ENCODE results near the gene AP1B1.
A peak's percentile ranks its signal among the peaks of the same experiment; 100 is the strongest.
"Not testable (repeated sequence)": the region's sequence is repeated elsewhere in the genome, so short reads cannot be mapped to it uniquely, and the experiment has no call there.

The AP1B1 gene

GRCh38 chr22:29387921-29388758 is at the start of gene AP1B1:
AP1B1 (minus strand) TSS chr22:29388570; CDS start chr22:29367243, 21,327 bp downstream.
- peak; percentile 91 for DNase-seq

- no peak for DNase-seq
Observed at GRCh38 chr22:29435236-29436136, 47.1 kb upstream of the AP1B1 start.

- no peak for DNase-seq
Observed at GRCh38 chr22:29434288-29434687, 45.9 kb upstream of the AP1B1 start.

- no peak for DNase-seq
Observed at GRCh38 chr22:29433856-29434255, 45.5 kb upstream of the AP1B1 start.

- no peak for DNase-seq
Observed at GRCh38 chr22:29431986-29432385, 43.6 kb upstream of the AP1B1 start.

- no peak for DNase-seq
Observed at GRCh38 chr22:29427176-29427760, 38.9 kb upstream of the AP1B1 start.

- DNase-seq = no peak
Observed at GRCh38 chr22:29426476-29426875, 38.1 kb upstream of the AP1B1 start.

- DNase-seq = not testable (repeated sequence)
Observed at GRCh38 chr22:29418704-29419103, 30.3 kb upstream of the AP1B1 start.

GRCh38 chr22:29414951-29415591 is 26.7 kb upstream of the AP1B1 start:
- peak; percentile 5 for DNase-seq

- DNase-seq = not testable (repeated sequence)
Observed at GRCh38 chr22:29412772-29413171, 24.4 kb upstream of the AP1B1 start.

GRCh38 chr22:29411569-29412211 is 23.3 kb upstream of the AP1B1 start:
- not testable (repeated sequence) for DNase-seq

- no peak for DNase-seq
Observed at GRCh38 chr22:29408940-29409339, 20.6 kb upstream of the AP1B1 start.

- not testable (repeated sequence) for DNase-seq
Observed at GRCh38 chr22:29401538-29401937, 13.2 kb upstream of the AP1B1 start.

- DNase-seq = no peak
Observed at GRCh38 chr22:29400576-29400975, 12.2 kb upstream of the AP1B1 start.

- no peak for DNase-seq
Observed at GRCh38 chr22:29397791-29398190, 9.4 kb upstream of the AP1B1 start.

- DNase-seq = no peak
Observed at GRCh38 chr22:29396126-29396525, 7.8 kb upstream of the AP1B1 start.

GRCh38 chr22:29394931-29395581 is 6.7 kb upstream of the AP1B1 start:
- peak; percentile 76 for DNase-seq

GRCh38 chr22:29393019-29393608 is 4.7 kb upstream of the AP1B1 start:
- no peak for DNase-seq

- no peak for DNase-seq
Observed at GRCh38 chr22:29391546-29391945, 3.2 kb upstream of the AP1B1 start.

- DNase-seq = no peak
Observed at GRCh38 chr22:29390270-29390669, 1.9 kb upstream of the AP1B1 start.

GRCh38 chr22:29388759-29389090 is 355 bp upstream of the AP1B1 start:
- no peak for DNase-seq
